Neural progenitor cell (in vitro differentiated cells): ENCODE results near the gene RIC8B. TPM values are rescaled to one million over a fixed set of nuclear protein-coding genes. Genes with fewer than 3 reads are reported as not detected.

Experiments used
- DNase-seq: peaks from one replicate; pipeline ENCODE4 v3.0.0-alpha.2; 2016; ENCODE audit warnings: low spot score
- H2AFZ ChIP-seq: fragments of 200-600 bp; sonication (generic); replicated peaks from 2 replicates; pipeline ENCODE4 v1.6.1; 2016; ENCODE audit warnings: antibody characterized with exemption
- H3F3A ChIP-seq: fragments of 200-600 bp; sonication (generic); 2 replicates; pipeline ENCODE4 v1.6.1; 2016; ENCODE audit warnings: antibody characterized with exemption, low read depth
- H3K27ac ChIP-seq: fragments of 200-600 bp; sonication (generic); 2 replicates; pipeline ENCODE4 v1.5.1; 2016; ENCODE audit warnings: mild to moderate bottlenecking
- H3K27me3 ChIP-seq: fragments of 200-600 bp; sonication (generic); 2 replicates; pipeline ENCODE4 v1.6.1; 2016; ENCODE audit warnings: mild to moderate bottlenecking, moderate library complexity
- H3K36me3 ChIP-seq: fragments of 200-600 bp; sonication (generic); 2 replicates; pipeline ENCODE4 v1.5.1; 2016
- H3K4me1 ChIP-seq: fragments of 200-600 bp; sonication (generic); 2 replicates; pipeline ENCODE4 v1.6.1; 2016; ENCODE audit warnings: mixed run types
- H3K4me2 ChIP-seq: fragments of 200-600 bp; sonication (generic); 2 replicates; pipeline ENCODE4 v1.6.1; 2016
- H3K4me3 ChIP-seq: fragments of 200-600 bp; sonication (generic); 2 replicates; pipeline ENCODE4 v1.5.1; 2016
- H3K79me2 ChIP-seq: fragments of 200-600 bp; sonication (generic); 2 replicates; pipeline ENCODE4 v1.6.1; 2016; ENCODE audit warnings: low read depth
- H3K9ac ChIP-seq: fragments of 200-600 bp; sonication (generic); 2 replicates; pipeline ENCODE4 v1.6.1; 2016
- H3K9me3 ChIP-seq: fragments of 200-600 bp; sonication (generic); 2 replicates; pipeline ENCODE4 v1.5.1; 2016; ENCODE audit warnings: low read depth
- H4K20me1 ChIP-seq: fragments of 200-600 bp; sonication (generic); 2 replicates; pipeline ENCODE4 v1.6.1; 2016; ENCODE audit warnings: low read depth
- H3K27ac Mint-ChIP-seq: 3 replicates; pipeline ENCODE4 v1.8.0; 2021; ENCODE audit warnings: mixed read lengths
- H3K27me3 Mint-ChIP-seq: 2 replicates; pipeline ENCODE4 v1.8.0; 2022; ENCODE audit warnings: low read depth, mild to moderate bottlenecking, inconsistent platforms, moderate library complexity, mixed read lengths; ENCODE audit not compliant: insufficient read depth
- H3K36me3 Mint-ChIP-seq: 3 replicates; pipeline ENCODE4 v1.8.0; 2021; ENCODE audit warnings: mixed read lengths
- H3K4me1 Mint-ChIP-seq: 3 replicates; pipeline ENCODE4 v1.8.0; 2021; ENCODE audit warnings: mixed read lengths
- H3K4me3 Mint-ChIP-seq: 3 replicates; pipeline ENCODE4 v1.8.0; 2021; ENCODE audit warnings: mild to moderate bottlenecking, moderate library complexity, mixed read lengths
- H3K9me3 Mint-ChIP-seq: 3 replicates; pipeline ENCODE4 v1.8.0; 2020; ENCODE audit warnings: mixed read lengths
- CTCF ChIP-seq: fragments of 200-600 bp; sonication (generic); IDR thresholded peaks from 2 replicates; pipeline ENCODE4 v1.5.1; 2017; ENCODE audit warnings: antibody characterized with exemption, mild to moderate bottlenecking
- EZH2 ChIP-seq: fragments of 200-600 bp; sonication (generic); IDR thresholded peaks from 2 replicates; pipeline ENCODE4 v1.6.1; 2017; ENCODE audit warnings: antibody characterized with exemption, mild to moderate bottlenecking, moderate library complexity
- EZH2phosphoT487 ChIP-seq: fragments of 200-600 bp; sonication (generic); IDR thresholded peaks from 2 replicates; pipeline ENCODE4 v1.6.1; 2017; ENCODE audit warnings: antibody characterized with exemption
- total RNA-seq: library from RNA; depleted of rRNA; stranded (reverse); fragments of >200 nt; gene quantifications from 2 replicates; pipeline ENCODE4 v1.2.3, GENCODE V29; 2015; ENCODE audit warnings: low replicate concordance

Gene RIC8B
- total RNA-seq, 1 donor from 2014 or later = 33.2 TPM

GRCh38 chr12:106871477-106871876 lies 97.0 kb downstream of the RIC8B start:
- TF ChIP-seq EZH2phosphoT487 (no peak), EZH2 (no peak), CTCF (no peak)
- H3K4me3 ChIP-seq = no peak overlapping the region
- H3K27me3 ChIP-seq = no peaks in the 10 kb centered on the region
- DNase-seq = peak; percentile 24
- H3K27me3 Mint-ChIP-seq = no peaks in the 10 kb centered on the region
- H3K9me3 Mint-ChIP-seq = no peaks in the 10 kb centered on the region
- no peak overlapping the region for H3K4me3 Mint-ChIP-seq
- H3K9me3 ChIP-seq = no peaks in the 10 kb centered on the region
- no peak overlapping the region for H2AFZ ChIP-seq
- no peak overlapping the region for H3K27ac ChIP-seq
- H3K4me1 Mint-ChIP-seq = peaks cover 26% of the 10 kb centered on the region
- H3F3A ChIP-seq = peaks cover 4% of the 10 kb centered on the region
- H3K9ac ChIP-seq = no peak overlapping the region
- peaks cover 28% of the 10 kb centered on the region for H3K4me1 ChIP-seq
- no peaks in the 10 kb centered on the region for H3K36me3 ChIP-seq
- peak overlapping the region; percentile 20 for H3K27ac Mint-ChIP-seq
- peaks cover 35% of the 10 kb centered on the region for H3K36me3 Mint-ChIP-seq
- peaks cover 6% of the 10 kb centered on the region for H3K79me2 ChIP-seq
- peaks cover 10% of the 10 kb centered on the region for H4K20me1 ChIP-seq
- no peak overlapping the region for H3K4me2 ChIP-seq

GRCh38 chr12:106873983-106874382 lies 99.5 kb downstream of the RIC8B start:
- Histone ChIP-seq H3K79me2 (no peaks in the 10 kb centered on the region), H3K27me3 (no peaks in the 10 kb centered on the region), H3K4me1 (peaks cover 29% of the 10 kb centered on the region), H2AFZ (no peak overlapping the region), H3K4me3 (no peak overlapping the region), H4K20me1 (peaks cover 10% of the 10 kb centered on the region), H3F3A (peaks cover 4% of the 10 kb centered on the region), H3K36me3 (no peaks in the 10 kb centered on the region), H3K27ac (no peak overlapping the region), H3K9ac (no peak overlapping the region), H3K4me2 (no peak overlapping the region), H3K9me3 (no peaks in the 10 kb centered on the region)
- no peaks in the 10 kb centered on the region for H3K27me3 Mint-ChIP-seq
- no peak for DNase-seq
- peaks cover 32% of the 10 kb centered on the region for H3K36me3 Mint-ChIP-seq
- no peak for TF ChIP-seq CTCF
- no peak for TF ChIP-seq EZH2
- no peak for TF ChIP-seq EZH2phosphoT487
- H3K4me3 Mint-ChIP-seq = no peak overlapping the region
- no peak overlapping the region for H3K27ac Mint-ChIP-seq
- peaks cover 23% of the 10 kb centered on the region for H3K4me1 Mint-ChIP-seq
- no peaks in the 10 kb centered on the region for H3K9me3 Mint-ChIP-seq

GRCh38 chr12:106878804-106879203 lies 104.3 kb downstream of the RIC8B start:
- H4K20me1 ChIP-seq = peaks cover 10% of the 10 kb centered on the region
- H3K79me2 ChIP-seq = no peaks in the 10 kb centered on the region
- no peak for TF ChIP-seq EZH2
- no peak for TF ChIP-seq EZH2phosphoT487
- TF ChIP-seq CTCF = no peak
- Mint-ChIP-seq H3K27ac (no peak overlapping the region), H3K27me3 (no peaks in the 10 kb centered on the region), H3K4me3 (no peak overlapping the region), H3K4me1 (peaks cover 24% of the 10 kb centered on the region), H3K36me3 (peaks cover 57% of the 10 kb centered on the region), H3K9me3 (peaks cover 3% of the 10 kb centered on the region)
- DNase-seq = no peak
- no peaks in the 10 kb centered on the region for H3K36me3 ChIP-seq
- no peaks in the 10 kb centered on the region for H3K9me3 ChIP-seq
- H3K4me3 ChIP-seq = no peak overlapping the region
- H3K27me3 ChIP-seq = no peaks in the 10 kb centered on the region
- H3K4me1 ChIP-seq = peaks cover 24% of the 10 kb centered on the region
- no peak overlapping the region for H3K9ac ChIP-seq
- H2AFZ ChIP-seq = no peak overlapping the region
- no peak overlapping the region for H3K27ac ChIP-seq
- H3F3A ChIP-seq = peaks cover 4% of the 10 kb centered on the region
- no peak overlapping the region for H3K4me2 ChIP-seq
